Keratinocyte (primary cell): ENCODE measurements around the gene CDK14. TPM values are rescaled to one million over a fixed set of nuclear protein-coding genes. Genes with fewer than 3 reads are reported as not detected.

Experiments used
- DNase-seq: peaks from one replicate; pipeline ENCODE4 v3.0.0-alpha.2; 2011; ENCODE audit warnings: low read depth, missing footprints, low spot score
- FAIRE-seq: peaks from 2 replicates; lab custom pipeline; 2011; peaks lifted over from hg19 to GRCh38; lab: Jason Lieb, UNC
- H2AFZ ChIP-seq: 2 replicates; pipeline ENCODE4 v1.6.0; 2012; ENCODE audit warnings: low read length, control low read depth, inconsistent platforms; ENCODE audit not compliant: control insufficient read depth
- H3K27ac ChIP-seq: 2 replicates; pipeline ENCODE4 v1.5.1; 2011; ENCODE audit warnings: low read length; ENCODE audit not compliant: control insufficient read depth, insufficient read depth
- H3K27me3 ChIP-seq: 3 replicates; pipeline ENCODE4 v1.6.0; 2011; ENCODE audit warnings: low read length; ENCODE audit not compliant: control insufficient read depth, insufficient read depth; ENCODE audit errors: extremely low read depth
- H3K36me3 ChIP-seq, 2 experiments: 2 replicates in 1 of 2; 3 replicates in 1 of 2; pipeline ENCODE4 v1.5.1; 2011; ENCODE audit warnings: low read length in 2 of 2, mild to moderate bottlenecking in 1 of 2; ENCODE audit not compliant: control insufficient read depth in 2 of 2, insufficient read depth in 2 of 2; ENCODE audit errors: extremely low read depth in 1 of 2
- H3K4me1 ChIP-seq: 3 replicates; pipeline ENCODE4 v1.5.1; 2011; ENCODE audit warnings: low read length; ENCODE audit not compliant: control insufficient read depth, insufficient read depth; ENCODE audit errors: extremely low read depth
- H3K4me2 ChIP-seq: 3 replicates; pipeline ENCODE4 v1.6.0; 2011; ENCODE audit warnings: low read depth, low read length; ENCODE audit not compliant: control insufficient read depth, insufficient read depth; ENCODE audit errors: extremely low read depth
- H3K4me3 ChIP-seq, 3 experiments: fragments of 200-600 bp in 1 of 3; sonication (generic) in 1 of 3; 2 replicates in 2 of 3; 3 replicates in 1 of 3; pipeline ENCODE4 v1.5.1; 2011 to 2016; ENCODE audit warnings: low read length in 3 of 3, mild to moderate bottlenecking in 3 of 3, control low read depth in 2 of 3, inconsistent platforms in 1 of 3, low read depth in 1 of 3, mixed read lengths in 1 of 3, mixed run types in 1 of 3, moderate library complexity in 1 of 3; ENCODE audit not compliant: control insufficient read depth in 2 of 3, insufficient read depth in 2 of 3; ENCODE audit errors: extremely low read depth in 1 of 3
- H3K79me2 ChIP-seq: 2 replicates; pipeline ENCODE4 v1.6.0; 2012; ENCODE audit warnings: low read length; ENCODE audit not compliant: control insufficient read depth, insufficient read depth
- H3K9ac ChIP-seq: 3 replicates; pipeline ENCODE4 v1.6.0; 2011; ENCODE audit warnings: low read length; ENCODE audit not compliant: control insufficient read depth, insufficient read depth; ENCODE audit errors: extremely low read depth
- H3K9me1 ChIP-seq: 3 replicates; pipeline ENCODE4 v1.6.0; 2011; ENCODE audit warnings: low read length; ENCODE audit not compliant: control insufficient read depth, insufficient read depth; ENCODE audit errors: extremely low read depth
- H3K9me3 ChIP-seq: 2 replicates; pipeline ENCODE4 v1.5.1; 2012; ENCODE audit warnings: low read depth, low read length; ENCODE audit not compliant: control insufficient read depth
- H4K20me1 ChIP-seq: 3 replicates; pipeline ENCODE4 v1.6.0; 2011; ENCODE audit warnings: low read length; ENCODE audit not compliant: control insufficient read depth, insufficient read depth; ENCODE audit errors: extremely low read depth
- CTCF ChIP-seq, 3 experiments: IDR thresholded peaks in 1 of 3; conservative IDR thresholded peaks in 1 of 3; optimal IDR thresholded peaks in 1 of 3; 2 replicates in 2 of 3; 3 replicates in 1 of 3; pipeline versions ENCODE3 to v1.5.1; 2011; ENCODE audit warnings: low read length in 3 of 3, mild to moderate bottlenecking in 3 of 3, moderate library complexity in 2 of 3, control low read depth in 1 of 3, inconsistent platforms in 1 of 3; ENCODE audit not compliant: insufficient read depth in 2 of 3; ENCODE audit errors: extremely low read depth in 1 of 3
- EZH2 ChIP-seq: IDR thresholded peaks from one replicate; pipeline ENCODE4 v1.6.1; 2012; ENCODE audit warnings: inconsistent platforms, mild to moderate bottlenecking, low read length, moderate library complexity
- dilution Hi-C: fragments of 300-500 bp; cut with MboI; formaldehyde crosslinking; loops from one replicate; pipeline ENCODE4 v1.7.0; 2020; ENCODE audit warnings: low sequenced_read_pairs; ENCODE audit not compliant: extremely low pct_ligation_motif_present
- polyA plus RNA-seq, 5 experiments: library from polyadenylated mRNA; depleted of rRNA in 3 of 5; stranded (reverse) in 3 of 5; stranded (forward) in 1 of 5; unstranded in 1 of 5; fragments of >200 nt; gene quantifications; 1 replicate in 1 of 5; 2 replicates in 3 of 5; 3 replicates in 1 of 5; pipeline versions ENCODE4 v1.2.1 to v1.2.3, GENCODE V29; 2011 to 2012; ENCODE audit warnings: missing spikeins in 2 of 5, low read depth in 1 of 5, low replicate concordance in 1 of 5

CDK14 gene
- polyA plus RNA-seq, 1 donor (not counting 4 experiments of a cell fraction or from before 2014, with no cell fraction given): 4.0 TPM

GRCh38 chr7:90879924-90880323 lies 283.8 kb downstream of the CDK14 start:
- DNase-seq (no peak), FAIRE-seq (no peak)
- dilution Hi-C loops: no loop called here

GRCh38 chr7:90886416-90886815 lies 290.3 kb downstream of the CDK14 start:
- Histone ChIP-seq H3K27me3 (no peaks in the 10 kb centered on the region), H3K4me2 (no peak overlapping the region), H3K79me2 (no peaks in the 10 kb centered on the region), H3K4me3 (no peak overlapping the region), H3K36me3 (no peaks in the 10 kb centered on the region), H3K9me1 (no peaks in the 10 kb centered on the region), H2AFZ (no peak overlapping the region), H4K20me1 (no peaks in the 10 kb centered on the region), H3K9ac (no peak overlapping the region), H3K4me1 (no peaks in the 10 kb centered on the region), H3K9me3 (no peaks in the 10 kb centered on the region), H3K27ac (no peak overlapping the region)
- no peak for DNase-seq
- no peak for FAIRE-seq
- TF ChIP-seq EZH2: no peak
- no peak for TF ChIP-seq CTCF (optimal IDR thresholded peaks at IDR 0.05 in 1 of 3, IDR thresholded peaks at IDR 0.05 in 1 of 3, conservative IDR thresholded peaks at IDR 0.05 in 1 of 3; ENCODE audit: extremely low read depth in 1 of 3, insufficient read depth in 2 of 3, low read length in 3 of 3)
- dilution Hi-C loops: no loop called here

More at GRCh38 chr7:90879924-90880323, 283.8 kb downstream of the CDK14 start:
- no peak overlapping the region for H3K4me3 ChIP-seq
- H3K4me2 ChIP-seq: no peak overlapping the region
- H3K36me3 ChIP-seq: no peaks in the 10 kb centered on the region
- no peaks in the 10 kb centered on the region for H3K4me1 ChIP-seq
- no peaks in the 10 kb centered on the region for H3K27me3 ChIP-seq
- no peak overlapping the region for H2AFZ ChIP-seq
- no peaks in the 10 kb centered on the region for H3K9me3 ChIP-seq
- H3K9me1 ChIP-seq: no peaks in the 10 kb centered on the region
- H3K27ac ChIP-seq: no peak overlapping the region
- H3K79me2 ChIP-seq: no peaks in the 10 kb centered on the region
- TF ChIP-seq CTCF (optimal IDR thresholded peaks at IDR 0.05 in 1 of 3, IDR thresholded peaks at IDR 0.05 in 1 of 3, conservative IDR thresholded peaks at IDR 0.05 in 1 of 3; ENCODE audit: extremely low read depth in 1 of 3, insufficient read depth in 2 of 3, low read length in 3 of 3) (no peak), EZH2 (no peak)
- no peaks in the 10 kb centered on the region for H4K20me1 ChIP-seq
- H3K9ac ChIP-seq: no peak overlapping the region
